ENCODE results near the gene CDK5R1.

CDK5R1 gene

DNA sequence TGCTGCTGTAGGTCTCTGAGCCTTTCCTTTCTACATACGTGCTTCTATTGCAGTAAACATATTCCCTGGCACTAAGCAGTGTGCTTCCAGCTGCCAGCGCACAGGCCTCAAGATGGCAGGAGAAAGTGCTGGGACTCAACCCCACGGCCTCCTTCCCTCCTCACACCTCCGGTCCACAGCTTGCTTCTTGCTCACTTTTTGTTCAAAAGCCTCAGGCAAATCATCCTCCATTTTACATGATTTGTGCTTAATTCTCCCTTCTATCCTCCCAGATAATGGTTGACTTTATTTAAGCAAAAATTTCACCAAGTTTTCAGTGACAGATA, 5.4 kb downstream of the CDK5R1 start:
- DNase-seq (ENCODE audit: low spot score): no peak
- no peak for FAIRE-seq

DNA sequence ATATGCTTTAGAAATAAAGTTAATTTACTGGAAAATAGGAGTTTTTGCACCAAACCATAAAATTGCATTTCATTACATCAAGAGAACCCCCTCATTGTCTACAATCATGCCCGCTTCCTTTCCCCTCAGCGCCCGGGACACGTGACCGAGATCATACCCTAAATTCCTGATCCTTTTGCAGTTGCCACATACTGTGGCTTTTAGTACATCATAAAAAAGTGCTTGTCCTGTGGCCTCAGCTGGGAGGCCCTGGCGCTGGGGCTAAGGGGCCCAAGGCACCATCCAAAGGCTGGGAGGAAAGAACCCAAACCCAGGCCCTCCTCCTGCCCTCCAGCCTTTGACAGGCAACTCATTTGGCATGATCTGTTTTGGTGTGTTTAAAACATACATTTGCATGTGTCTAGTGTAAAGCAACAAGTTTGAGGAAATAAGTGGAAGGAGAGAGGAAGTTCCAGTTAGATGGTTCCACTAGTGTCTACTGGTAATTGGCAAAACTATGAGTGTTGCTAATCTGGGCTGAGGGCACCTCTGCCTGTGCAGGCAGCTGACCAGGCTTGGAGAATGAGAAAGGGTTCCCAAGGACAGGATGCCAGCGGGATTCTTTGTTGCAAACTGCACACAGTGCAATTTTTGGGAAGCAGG, 6.0 kb downstream of the CDK5R1 start:
- FAIRE-seq (no peak), DNase-seq (ENCODE audit: low spot score) (no peak)

GRCh38 chr17:32493571-32493970, 6.8 kb downstream of the CDK5R1 start:
- no peak for FAIRE-seq
- no peak for DNase-seq (ENCODE audit: low spot score)

DNA sequence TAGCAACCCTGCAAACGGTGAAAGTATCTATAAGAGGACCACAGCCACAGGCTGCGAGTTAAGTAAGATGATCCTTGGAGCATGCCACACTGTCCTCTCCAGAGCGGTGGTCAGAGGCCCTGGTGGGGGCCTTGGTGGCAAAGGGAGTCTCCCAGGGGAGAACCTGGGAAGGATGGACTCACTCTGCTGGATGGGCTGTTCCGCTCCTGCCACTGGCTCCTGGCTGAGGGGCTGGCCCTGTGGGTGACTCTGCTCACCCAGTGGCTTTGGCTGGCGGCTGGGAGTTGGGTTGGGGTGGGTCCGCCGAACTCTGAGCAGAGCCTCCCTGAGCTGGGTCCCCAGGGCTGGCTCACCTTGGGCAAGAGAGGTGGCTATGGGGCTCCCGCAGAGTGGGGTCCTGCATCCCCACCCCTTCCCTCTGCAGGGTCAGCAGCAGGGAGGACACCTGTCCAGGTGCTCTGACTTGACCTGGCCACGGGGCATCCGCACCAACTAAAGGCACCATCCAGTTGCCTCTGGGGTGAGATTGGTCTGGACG, 7.3 kb downstream of the CDK5R1 start:
- DNase-seq (ENCODE audit: low spot score): no peak
- no peak for FAIRE-seq

- DNase-seq (ENCODE audit: low spot score) (no peak), FAIRE-seq (no peak)
These were observed 8.0 kb downstream of the CDK5R1 start for GRCh38 chr17:32494621-32495358.

DNA sequence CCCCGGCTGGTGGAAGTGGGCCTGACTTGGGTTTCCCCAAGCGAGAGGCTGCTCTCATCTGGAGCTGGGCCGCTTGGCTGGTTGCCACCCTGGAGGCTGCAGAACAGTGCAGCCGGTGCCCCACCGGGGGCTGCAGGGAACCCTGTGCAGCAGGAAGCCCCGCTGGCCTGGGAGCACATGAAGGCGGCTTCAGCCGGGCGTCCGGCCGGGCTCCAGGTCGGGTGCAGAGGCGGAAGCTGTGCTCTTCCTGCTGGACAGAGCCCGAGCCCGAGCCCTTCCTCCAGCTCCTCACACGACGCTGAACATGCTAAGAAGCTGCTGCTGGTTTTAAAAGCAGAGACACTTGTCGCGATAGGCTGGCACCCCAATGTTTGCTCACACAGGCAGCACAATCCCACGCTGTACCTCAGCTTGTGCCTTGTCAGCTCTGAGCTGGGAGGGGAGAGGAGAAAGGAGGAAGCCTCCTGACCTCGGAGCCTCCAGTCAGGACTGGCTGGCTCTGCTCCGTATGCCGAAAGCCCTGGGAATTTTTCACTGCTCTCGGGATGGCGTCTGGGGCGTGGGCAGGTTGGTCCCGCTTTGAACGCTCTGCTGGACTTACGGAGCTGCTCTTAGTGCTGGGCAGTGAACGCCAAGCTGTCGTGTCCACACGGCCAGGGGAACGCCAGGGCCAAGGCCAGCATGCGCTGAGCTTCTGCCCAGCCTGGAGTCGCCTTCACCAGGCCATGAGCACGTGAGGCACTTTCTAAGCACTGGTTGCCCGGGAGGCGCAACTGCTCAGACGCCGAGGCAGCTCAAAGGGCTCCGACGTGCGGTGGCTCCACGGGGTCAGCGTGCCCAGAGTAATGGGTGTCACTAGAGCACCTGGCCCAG, 8.8 kb downstream of the CDK5R1 start:
- no peak for DNase-seq (ENCODE audit: low spot score)
- no peak for FAIRE-seq

DNA sequence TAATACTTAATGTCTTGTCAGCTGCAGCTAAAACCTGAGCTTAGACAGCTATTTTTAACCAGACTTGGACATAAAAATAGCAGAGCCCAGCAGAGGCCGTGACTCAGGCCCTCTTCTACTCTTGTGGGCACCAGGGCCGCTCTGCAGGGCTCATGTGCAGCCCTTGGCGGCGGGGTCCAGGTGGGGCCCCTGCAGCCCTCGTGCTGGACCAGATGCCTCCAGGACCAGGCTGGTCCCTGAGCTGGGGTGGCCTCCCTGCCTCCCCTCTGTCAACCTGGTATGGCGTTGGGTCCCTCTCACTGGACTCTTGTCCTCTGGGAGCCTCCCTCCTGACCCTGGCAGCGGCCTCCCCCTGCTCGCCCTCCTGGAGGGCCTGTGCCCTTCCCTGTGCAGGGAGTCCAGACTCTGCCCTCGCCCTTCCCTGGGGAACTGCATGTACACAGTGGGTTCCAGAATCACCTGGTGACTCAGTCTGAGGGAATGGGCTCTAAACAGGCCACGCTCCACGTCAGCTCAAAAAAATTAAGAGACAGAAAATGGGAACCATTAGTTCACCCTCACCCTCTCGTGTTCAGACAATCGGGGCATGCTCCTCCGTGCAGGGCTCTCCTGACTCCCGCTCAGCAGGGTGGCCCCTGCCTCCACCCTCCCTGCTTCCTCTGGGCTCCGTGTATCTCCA, 9.7 kb downstream of the CDK5R1 start:
- FAIRE-seq (peak; percentile 34), DNase-seq (ENCODE audit: low spot score) (peak; percentile 86)

- FAIRE-seq (no peak), DNase-seq (ENCODE audit: low spot score) (peak; percentile 33)
These were observed 10.8 kb downstream of the CDK5R1 start for GRCh38 chr17:32497431-32498205.

DNA sequence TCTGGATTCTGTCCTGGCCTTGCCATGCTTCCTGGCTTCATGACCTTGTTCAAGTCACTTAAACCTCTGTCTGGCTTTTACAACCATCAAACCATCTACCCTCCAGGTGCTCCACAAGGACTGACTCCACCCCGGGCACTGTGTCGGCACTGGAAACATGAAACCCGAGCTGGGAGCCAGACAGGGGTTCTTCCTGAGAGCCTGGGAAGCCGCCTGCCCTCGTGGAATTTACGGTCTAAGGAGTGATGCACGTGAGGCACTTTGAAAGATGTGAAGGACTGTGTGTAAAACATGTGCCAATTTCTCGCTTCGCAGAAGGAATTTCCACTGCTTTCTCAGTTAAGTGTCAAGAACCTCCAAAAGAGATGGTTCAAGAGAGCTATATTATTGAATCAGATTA, 11.6 kb downstream of the CDK5R1 start:
- FAIRE-seq: no peak
- no peak for DNase-seq (ENCODE audit: low spot score)

DNA sequence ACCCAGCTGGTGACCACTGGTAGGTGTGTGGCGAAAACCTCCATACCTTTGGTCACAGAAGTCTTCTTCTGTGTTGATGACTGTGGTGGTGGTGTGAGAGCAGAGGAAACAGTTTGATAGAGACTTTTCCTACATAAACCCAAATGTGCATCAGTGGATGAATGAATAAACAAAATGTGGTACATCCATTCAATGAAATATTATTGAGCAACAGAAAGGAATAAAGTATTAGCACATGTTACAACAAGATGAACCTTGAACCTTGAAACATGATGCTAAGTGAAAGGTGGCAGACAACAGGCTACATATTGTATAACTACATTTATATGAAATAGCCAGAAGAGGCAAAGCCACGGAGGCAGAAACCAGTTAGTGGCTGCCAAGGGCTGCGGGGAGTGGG, 15.2 kb downstream of the CDK5R1 start:
- no peak for DNase-seq (ENCODE audit: low spot score)
- FAIRE-seq: no peak

- FAIRE-seq (no peak), DNase-seq (ENCODE audit: low spot score) (no peak)
These were observed 15.9 kb downstream of the CDK5R1 start for GRCh38 chr17:32502710-32503109.

DNA sequence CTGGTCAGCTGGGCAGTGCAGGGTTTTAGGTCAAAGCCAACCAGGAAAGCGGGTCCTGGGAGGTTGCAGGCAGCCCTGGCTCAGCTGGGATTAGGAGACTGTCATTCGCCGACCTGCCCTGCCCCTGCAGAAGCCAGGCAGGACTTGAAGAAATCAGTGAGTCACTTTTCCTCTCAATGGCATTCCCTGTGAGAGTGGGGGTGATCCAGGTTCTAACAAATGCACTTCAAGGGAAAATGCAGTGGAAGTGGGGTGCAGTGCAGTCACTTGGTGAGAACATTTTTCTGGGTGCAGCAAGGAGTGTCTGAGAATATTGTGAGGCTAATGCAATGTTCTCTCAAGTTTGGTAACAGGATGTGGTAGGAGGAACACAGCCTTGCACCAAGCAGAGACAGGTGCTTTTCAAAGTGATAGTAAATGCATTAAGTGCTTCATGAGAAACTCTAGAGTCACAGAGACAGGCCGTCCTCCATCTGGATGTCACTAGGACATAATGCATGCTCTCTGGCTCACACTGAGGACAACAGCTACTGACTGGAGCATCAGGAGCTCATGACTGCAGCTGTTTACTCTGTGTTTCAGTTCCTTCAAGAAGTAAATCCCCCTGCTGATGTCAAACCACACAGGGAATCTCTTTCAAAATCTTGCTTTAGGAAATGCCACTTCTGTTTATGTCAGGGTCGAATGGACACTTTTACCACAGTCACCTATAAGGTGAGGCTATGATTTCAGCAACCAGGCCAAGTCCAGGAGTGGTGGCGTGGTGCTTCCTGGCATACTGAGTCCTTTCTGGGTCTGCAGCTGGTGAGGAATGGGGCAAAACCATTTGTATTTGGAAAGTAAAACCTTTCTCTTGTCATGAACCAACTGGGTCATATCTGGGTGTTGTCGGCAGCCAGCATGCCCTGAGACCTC, 16.7 kb downstream of the CDK5R1 start:
- DNase-seq (ENCODE audit: low spot score): peak; percentile 30
- no peak for FAIRE-seq

GRCh38 chr17:32504166-32504990, 17.6 kb downstream of the CDK5R1 start:
- FAIRE-seq: no peak

GRCh38 chr17:32508926-32509325, 22.1 kb downstream of the CDK5R1 start:
- DNase-seq (ENCODE audit: low spot score) (no peak), FAIRE-seq (no peak)

More at GRCh38 chr17:32504166-32504990, 17.6 kb downstream of the CDK5R1 start:
- peak; percentile 81 for DNase-seq (ENCODE audit: low spot score)

DNA sequence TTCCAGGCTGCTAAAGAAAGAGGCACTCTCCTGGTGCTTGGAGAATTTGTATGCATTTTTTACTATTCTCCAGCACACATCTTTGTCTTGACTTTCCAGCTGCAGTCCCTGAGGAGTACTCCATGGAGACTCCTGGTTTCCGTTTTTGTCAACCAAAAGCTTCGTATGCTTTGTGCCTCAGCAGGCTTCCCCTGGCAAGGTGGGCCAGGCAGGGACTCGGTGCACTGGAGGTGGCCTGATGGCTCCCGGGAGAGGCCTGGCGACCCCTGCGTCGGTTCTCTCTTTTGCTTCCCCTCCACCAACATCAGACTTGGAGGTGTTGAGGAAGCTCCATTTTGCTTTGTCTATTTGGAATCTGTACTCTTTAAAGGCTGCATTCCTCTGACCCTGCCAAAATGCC, 23.7 kb downstream of the CDK5R1 start:
- DNase-seq (ENCODE audit: low spot score) (no peak), FAIRE-seq (no peak)

DNA sequence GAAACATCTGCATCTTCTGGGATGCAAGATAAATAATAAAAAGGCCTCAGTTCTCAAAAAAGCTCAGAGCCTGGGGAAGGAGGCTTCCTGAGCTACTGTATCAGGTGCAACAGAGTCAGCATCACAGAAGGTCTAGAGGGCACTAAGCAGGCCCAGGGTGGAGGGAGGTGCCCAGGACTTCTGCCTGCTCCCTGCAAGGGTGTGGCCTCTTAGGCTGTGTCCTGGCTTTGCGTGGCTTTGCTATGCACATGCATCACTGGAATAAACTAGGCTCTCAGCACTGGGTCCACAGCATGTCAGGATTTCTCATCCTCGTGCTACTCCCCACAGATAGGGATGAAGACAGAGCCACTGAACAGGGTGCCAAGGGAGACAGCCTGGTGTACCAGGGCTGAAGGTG, 25.5 kb downstream of the CDK5R1 start:
- no peak for DNase-seq (ENCODE audit: low spot score)
- no peak for FAIRE-seq

DNA sequence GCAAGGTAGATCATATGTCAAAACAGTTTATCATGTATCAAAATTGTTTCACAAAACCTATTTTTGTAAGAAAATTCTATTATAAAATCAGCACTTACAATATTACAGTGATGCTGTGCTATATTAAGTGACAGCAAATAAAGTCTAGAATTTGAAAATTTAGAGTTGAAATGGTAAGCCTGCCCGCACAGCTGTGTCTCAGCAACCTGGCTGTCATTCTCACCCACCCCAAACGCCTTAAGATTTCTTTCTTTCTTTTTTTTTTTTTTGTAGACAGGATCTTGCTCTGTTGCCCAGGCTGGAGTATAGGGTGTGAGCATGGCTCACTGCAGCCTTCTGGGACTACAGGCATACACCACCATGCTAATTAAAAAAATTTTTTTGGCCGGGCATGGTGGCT, 26.8 kb downstream of the CDK5R1 start:
- FAIRE-seq: no peak

GRCh38 chr17:32514606-32515005, 27.8 kb downstream of the CDK5R1 start:
- DNase-seq (ENCODE audit: low spot score): no peak
- FAIRE-seq: no peak

More for the DNA sequence above, 26.8 kb downstream of the CDK5R1 start:
- DNase-seq (ENCODE audit: low spot score): no peak

Data from RCC 7860 (cell line).